GM03348 (cell line): Measurements from ENCODE around the gene ZNF675.
"Not testable (repeated sequence)": the region's sequence is repeated elsewhere in the genome, so short reads cannot be mapped to it uniquely, and the experiment has no call there.

ENCODE experiments used
- DNase-seq: peaks from one replicate; pipeline ENCODE4 v3.0.0; 2012; ENCODE audit warnings: low spot score

The ZNF675 gene

DNA sequence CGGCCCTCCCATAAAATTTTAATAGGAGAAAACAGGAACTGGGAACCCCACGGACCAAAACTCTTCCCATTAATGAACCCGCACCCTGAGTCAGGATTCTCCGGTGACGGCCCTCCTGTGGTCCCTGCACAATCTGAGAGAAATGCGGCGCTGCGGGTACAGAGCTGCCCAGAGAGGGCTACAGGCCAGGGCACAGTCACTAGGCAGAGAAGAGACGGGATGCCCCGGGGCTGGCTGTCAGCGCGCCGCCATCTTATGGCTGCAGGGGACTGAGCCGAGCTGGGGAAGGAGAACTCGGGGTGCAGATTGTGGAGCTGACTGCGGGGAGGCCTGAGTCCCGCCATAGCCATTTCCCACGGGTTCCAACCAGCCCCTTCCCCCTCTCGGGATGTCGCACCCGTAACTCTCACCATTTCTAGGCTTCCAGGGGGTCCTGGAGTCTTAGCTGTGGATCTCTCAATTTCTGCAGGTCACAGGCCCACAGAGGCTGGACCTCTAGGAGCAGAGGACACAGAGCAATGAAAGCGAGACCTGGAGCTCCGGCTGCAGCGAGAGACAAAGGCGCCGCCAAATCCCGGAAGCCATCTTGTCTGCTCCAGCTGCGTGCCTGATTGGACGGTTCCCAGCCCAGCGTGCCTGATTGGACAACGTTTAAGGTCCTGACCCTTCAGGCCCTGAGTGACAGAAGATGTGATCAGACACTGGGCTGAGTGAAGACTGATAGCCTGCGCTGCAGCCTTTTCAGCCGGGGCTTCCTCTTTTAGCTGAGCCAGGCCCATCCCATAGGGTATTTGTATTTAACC is at the start of gene ZNF675:
ZNF675 (minus strand) TSS at position 592 of the 803 bp plus-strand sequence; CDS start at position 413, 179 bp downstream.
- DNase-seq = peak; percentile 92

DNA sequence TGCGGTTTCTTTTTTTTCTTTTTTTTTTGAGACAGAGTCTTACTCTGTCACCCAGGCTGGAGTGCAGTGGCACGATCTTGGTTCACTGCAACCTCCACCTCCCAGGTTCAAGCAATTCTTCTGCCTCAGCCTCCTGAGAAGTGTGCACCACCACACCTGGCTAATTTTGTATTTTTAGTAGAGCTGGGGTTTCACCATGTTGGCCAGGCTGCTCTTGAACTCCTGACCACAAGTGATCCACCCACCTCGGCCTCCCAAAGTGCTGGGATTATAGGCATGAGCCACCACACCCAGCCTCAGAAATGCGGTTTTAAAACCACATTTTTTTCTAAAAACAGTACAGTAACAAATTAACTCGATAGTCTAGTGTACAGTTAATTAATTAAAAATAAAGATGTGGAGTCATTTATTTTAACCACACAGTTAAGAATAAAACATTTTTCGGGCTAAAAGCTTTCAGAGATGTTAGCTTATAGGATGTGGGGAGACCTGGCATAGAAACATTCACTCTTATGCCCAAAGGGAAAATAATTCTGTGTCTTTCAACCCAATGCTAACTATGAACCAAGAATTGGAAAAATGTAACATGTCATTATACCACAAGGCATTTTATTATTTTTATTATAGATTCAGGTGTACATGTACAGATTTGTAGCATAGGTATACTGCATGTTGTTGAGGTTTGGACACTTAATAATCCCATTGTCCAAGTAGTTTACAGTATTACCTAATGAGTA is 43.9 kb upstream of the ZNF675 start:
- not testable (repeated sequence) for DNase-seq

DNA sequence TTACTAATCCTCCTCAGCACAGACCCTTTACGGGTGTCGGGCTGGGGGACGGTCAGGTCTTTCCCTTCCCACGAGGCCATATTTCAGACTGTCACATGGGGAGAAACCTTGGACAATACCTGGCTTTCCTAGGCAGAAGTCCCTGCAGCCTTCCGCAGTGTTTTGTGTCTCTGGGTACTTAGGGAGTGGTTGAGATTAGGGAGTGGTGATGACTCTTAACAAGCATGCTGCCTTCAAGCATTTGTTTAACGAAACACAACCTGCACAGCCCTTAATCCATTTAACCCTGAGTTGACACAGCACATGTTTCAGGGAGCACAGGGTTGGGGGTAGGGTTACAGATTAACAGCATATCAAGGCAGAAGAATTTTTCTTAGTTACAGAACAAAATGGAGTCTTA is 37.1 kb upstream of the ZNF675 start:
- DNase-seq = not testable (repeated sequence)

DNA sequence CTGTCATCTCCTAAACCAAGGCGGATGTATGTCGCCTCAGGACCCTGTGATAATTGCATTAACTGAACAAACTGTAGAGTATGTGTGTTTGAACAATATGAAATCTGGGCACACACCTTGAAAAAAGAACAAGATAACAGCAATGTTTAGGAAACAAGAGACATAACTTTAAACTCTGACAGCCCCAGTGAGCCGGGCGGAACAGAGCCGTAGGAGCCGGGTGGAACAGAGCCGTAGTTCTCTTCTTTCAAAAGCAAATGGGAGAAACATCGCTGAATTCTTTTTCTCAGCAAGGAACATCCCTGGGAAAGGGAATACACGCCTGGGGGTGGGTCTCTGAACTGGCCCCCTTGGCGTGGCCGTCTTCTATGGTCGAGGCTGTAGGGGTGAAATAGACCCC is 31.8 kb upstream of the ZNF675 start:
- no peak for DNase-seq

DNA sequence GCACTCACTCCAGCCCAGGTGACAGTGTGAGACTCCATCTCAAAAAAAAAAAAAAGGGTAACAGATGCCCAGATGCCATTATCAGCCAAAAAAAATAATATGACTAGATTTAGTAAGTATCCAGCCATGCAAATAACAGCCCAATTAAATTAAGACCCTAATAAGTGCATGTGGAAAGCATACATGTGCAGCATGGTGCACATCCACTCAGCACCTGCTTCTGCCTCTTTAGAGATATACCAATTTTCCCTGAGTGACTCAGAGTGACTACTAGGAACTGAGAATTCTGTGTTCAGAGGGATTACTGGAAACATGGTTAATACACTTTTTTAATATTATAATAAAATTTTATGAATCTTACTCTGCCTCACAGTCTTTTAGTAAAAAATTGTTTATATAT is 29.8 kb upstream of the ZNF675 start:
- no peak for DNase-seq

DNA sequence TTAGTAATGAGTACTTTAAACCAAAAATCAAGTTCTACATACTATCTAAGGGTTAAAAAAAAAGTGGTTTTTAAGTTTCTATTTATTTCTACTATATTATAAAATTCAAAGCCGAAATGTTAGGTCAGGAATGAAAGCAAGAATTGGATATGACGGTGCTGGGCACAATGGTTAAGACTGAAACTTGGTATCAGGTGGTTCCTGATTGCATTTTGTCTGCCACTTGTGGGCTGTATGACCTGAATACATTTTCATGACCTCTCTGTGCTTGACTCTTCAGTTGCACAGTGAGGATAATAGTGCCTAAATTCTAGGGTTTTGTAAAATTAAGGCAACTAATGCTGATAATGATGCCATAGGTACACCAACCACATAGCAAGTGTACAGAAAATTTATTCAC is 22.3 kb upstream of the ZNF675 start:
- DNase-seq = no peak

DNA sequence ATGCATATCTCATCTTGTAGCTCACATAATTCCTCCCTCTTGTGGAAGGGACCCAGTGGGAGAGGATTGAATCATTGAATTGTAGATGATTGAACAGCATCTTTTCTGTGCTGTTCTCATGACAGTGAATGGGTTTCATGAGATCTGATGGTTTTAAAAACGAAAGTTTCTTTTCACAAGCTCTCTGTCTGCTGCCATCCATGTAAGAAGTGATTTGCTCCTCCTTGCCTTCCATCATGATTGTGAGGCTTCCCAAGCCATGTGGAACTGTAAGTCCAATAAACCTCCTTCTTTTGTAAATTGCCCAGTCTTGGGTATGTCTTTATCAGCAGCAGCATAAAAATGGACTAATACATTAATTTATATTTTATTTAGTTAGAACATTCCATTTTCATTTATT is 19.6 kb upstream of the ZNF675 start:
- DNase-seq = no peak

DNA sequence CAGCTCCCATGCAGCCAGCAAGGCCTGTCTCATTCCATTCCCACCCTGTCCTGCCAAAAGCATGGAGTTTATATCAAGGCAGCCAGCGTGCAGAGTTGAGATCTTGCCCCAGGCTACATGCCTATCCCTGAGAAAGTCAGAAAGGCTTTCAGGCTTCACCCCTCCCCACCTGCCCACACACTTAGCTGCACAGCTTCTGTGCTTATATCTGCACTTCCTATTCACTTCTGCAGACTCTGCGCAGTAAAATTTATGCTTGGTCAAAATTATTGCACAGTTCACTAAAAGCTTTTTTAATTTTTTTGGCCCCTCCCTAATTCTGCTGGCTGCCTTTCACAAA is 12.5 kb upstream of the ZNF675 start:
- DNase-seq = no peak

DNA sequence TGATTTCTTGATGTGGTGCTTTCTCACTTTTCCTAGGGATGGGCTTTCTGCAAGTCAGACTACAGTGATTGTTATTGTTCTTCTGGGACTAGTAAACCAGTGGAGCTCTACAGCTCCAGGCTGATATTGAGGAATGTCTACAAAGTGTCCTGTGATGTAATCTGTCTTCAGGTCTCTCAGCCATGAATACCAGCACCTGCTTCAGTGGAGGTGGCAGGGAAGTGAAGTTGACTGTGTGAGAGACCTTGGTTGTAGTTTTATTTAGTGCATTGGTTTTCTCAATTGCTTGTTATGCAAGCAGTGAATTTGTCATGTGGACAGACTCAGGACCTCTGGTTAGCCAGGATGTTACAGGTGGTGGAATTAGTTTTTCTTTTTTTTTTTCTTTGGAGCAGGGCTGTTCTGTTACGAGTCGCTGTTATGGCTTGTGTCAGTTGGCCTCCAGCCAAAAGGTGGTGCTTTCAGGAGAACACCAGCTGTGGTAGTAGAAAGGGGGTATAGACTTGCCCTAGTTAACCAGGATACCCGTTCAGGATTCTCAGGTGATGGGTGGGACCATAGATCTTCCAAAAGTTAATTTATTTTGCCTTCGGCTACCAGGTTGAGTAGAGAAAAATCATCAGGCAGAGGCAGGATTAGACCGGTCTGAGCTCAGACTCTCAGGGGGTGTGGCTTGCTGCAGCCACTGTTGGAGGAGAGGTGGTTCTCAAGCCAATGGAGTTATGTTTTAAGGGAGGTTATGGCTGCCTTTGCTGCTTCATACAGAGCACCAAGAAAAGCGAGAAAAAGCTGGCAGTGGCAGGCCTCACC is 11.9 kb upstream of the ZNF675 start:
- no peak for DNase-seq

DNA sequence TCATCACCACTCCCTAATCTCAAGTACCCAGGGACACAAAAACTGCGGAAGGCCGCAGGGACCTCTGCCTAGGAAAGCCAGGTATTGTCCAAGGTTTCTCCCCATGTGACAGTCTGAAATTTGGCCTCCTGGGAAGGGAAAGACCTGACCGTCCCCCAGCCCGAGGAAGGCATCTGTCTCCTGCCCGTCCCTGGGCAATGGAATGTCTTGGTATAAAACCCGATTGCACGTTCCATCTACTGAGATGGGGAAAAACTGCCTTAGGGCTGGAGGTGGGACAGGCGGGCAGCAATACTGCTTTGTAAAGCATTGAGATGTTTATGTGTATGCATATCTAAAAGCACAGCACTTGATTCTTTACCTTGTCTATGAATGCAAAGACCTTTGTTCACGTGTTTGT is 5.9 kb upstream of the ZNF675 start:
- not testable (repeated sequence) for DNase-seq

DNA sequence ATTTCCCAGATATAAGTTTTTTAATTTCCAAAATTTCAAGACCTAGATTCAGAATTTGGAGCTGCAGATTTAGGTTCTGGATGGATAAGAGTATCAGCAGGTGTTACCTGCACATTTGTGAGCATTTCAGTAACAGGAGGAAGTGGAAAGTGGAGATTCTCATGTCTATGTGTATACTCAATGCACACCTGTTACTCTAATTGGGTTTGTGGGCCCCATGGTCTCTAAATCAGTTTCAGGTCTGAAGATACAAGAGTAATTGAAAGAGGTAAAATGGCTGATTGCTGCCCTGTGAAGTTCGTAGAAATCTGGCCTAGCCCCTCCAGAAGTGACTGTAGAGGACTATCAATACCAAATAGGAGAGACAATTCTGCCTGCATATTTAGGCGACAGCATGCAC is 13.9 kb downstream of the ZNF675 start:
- DNase-seq = no peak

DNA sequence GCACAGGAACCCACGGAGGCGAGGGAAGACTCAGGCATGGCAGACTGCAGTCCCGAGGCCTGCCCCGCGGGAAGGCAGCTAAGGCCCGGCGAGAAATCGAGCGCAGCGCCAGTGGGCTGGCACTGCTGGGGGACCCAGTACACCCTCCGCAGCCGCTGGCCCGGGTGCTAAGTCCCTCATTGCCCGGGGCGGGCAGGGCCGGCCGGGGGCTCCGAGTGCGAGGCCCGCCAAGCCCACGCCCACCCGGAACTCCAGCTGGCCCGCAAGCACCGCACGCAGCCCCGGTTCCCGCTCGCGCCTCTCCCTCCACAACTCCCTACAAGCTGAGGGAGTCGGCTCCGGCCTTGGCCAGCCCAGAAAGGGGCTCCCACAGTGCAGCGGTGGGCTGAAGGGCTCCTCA is 18.4 kb downstream of the ZNF675 start:
- DNase-seq = not testable (repeated sequence)

DNA sequence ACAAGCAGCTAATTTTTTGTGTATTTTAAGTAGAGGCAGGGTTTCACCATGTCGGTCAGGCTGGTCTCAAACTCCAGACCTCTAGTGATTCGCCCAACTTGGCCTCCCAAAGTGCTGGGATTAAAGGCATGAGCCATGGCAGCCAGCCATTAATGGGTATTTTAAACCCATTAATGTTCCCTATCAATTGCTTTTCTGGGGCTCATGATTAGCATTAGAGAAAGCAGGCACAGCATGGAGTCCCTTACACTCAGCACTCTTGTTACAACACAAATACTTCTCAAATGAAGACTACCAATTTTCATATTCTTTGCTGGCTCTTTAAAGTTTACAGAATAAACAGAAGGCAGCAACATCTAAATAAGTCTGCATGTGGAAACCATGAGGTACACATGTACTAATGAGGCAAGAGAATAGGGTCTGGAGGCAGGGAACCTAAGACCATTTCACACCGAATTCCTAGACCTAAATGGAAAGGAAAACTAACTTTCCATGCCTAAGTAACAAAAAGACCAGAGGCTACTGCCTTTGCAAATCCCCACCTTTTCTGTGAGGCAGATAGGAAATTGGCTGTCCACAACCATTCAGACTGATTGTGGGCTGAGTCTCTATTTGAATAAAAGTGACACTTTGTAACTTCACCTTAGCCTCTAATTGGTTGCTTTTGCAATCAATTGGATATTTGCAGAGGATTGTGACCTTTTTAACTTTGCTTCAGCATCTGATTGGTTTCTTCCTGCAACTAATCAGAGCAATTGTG is 21.2 kb downstream of the ZNF675 start:
- no peak for DNase-seq

DNA sequence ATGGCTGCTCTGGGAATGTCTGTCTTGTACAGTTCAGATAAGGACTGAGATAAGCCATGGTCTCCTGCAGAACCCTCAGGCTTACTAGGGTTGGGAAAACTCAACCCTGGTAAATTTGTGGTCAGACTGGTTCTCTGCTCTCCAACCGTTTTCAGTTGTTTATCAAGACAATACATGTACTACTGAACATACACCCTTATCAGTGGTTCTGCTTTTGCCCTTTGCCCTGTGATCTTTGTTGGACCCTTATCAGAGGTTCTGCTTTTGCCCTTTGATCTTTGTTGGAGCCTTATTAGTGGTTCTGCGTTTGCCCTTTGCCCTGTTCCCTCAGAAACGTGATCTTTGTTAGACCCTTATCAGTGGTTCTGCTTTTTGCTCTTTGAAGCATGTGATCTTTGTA is 37.2 kb downstream of the ZNF675 start:
- not testable (repeated sequence) for DNase-seq
